Uterus (tissue), 4 donors: Measurements from ENCODE around the gene CRY2. TPM values are rescaled to one million over a fixed set of nuclear protein-coding genes. Genes with fewer than 3 reads are reported as not detected.
A peak's percentile ranks its signal among the peaks of the same experiment; 100 is the strongest.

Experiments used
- DNase-seq, 2 donors: peaks; one replicate each; pipeline ENCODE4 v3.0.0-alpha.2; 2019 to 2020
- H3K27ac ChIP-seq, 2 donors: fragments of 200-600 bp; sonication (generic); 1 replicate in 1 of 2; 2 replicates in 1 of 2; pipeline ENCODE4 v1.5.1; 2016 to 2018
- H3K27me3 ChIP-seq, 2 donors: fragments of 200-600 bp; sonication (generic); one replicate each; pipeline ENCODE4 v1.5.1; 2018 to 2019; ENCODE audit warnings: control low read depth in 1 of 2
- H3K36me3 ChIP-seq, 2 donors: fragments of 200-600 bp; sonication (generic); one replicate each; pipeline ENCODE4 v1.5.1; 2019; ENCODE audit warnings: control low read depth in 1 of 2
- H3K4me1 ChIP-seq, 2 donors: fragments of 200-600 bp; sonication (generic); one replicate each; pipeline ENCODE4 v1.5.1; 2018 to 2019; ENCODE audit warnings: control low read depth in 1 of 2
- H3K4me3 ChIP-seq, 2 donors: fragments of 200-600 bp; sonication (generic); 1 replicate in 1 of 2; 2 replicates in 1 of 2; pipeline ENCODE4 v1.5.1; 2018 to 2019; ENCODE audit warnings: mild to moderate bottlenecking in 1 of 2
- H3K9me3 ChIP-seq, 2 donors: fragments of 200-600 bp; sonication (generic); one replicate each; pipeline ENCODE4 v1.5.1; 2019; ENCODE audit warnings: control low read depth in 1 of 2
- POLR2A ChIP-seq, 2 donors: fragments of 450-650 bp; IDR thresholded peaks; one replicate each; pipeline ENCODE4 v1.6.1; 2016; ENCODE audit warnings: antibody characterized with exemption in 2 of 2, mild to moderate bottlenecking in 1 of 2, moderate library complexity in 1 of 2
- intact Hi-C: fragments of 100-400 bp; cut with DNase I; formaldehyde crosslinking; loops from one replicate; pipeline ENCODE4 v1.15.1; 2023; ENCODE audit warnings: low total_unique reads
- total RNA-seq, 4 donors: library from RNA; depleted of rRNA in 3 of 4; stranded (reverse); fragments of >200 nt in 3 of 4; gene quantifications; one replicate each; pipeline versions ENCODE4 v1.1.0 to v1.2.4, GENCODE V29; 2014 to 2023
- TF ChIP-seq, protein P1 (sequence below), 4 experiments: fragments of 200-600 bp in 2 of 4; fragments of 450-650 bp in 2 of 4; sonication (generic) in 2 of 4; IDR thresholded peaks; one replicate each; pipeline ENCODE4 v1.5.1; 2016 to 2019; ENCODE audit warnings: antibody characterized with exemption in 4 of 4, mild to moderate bottlenecking in 2 of 4, moderate library complexity in 1 of 4
- donor health status: DM: yes; HTN: yes; CAD: no.

CRY2 gene
- total RNA-seq, 4 donors from 2014 or later: 22.1 to 91.8 (median 61.0) TPM

GRCh38 chr11:45894555-45895247 is 47.4 kb downstream of the CRY2 start:
- H3K36me3 ChIP-seq: no peaks in the 10 kb centered on the region
- intact Hi-C loops: no loop called here
- TF ChIP-seq, protein P1, sequence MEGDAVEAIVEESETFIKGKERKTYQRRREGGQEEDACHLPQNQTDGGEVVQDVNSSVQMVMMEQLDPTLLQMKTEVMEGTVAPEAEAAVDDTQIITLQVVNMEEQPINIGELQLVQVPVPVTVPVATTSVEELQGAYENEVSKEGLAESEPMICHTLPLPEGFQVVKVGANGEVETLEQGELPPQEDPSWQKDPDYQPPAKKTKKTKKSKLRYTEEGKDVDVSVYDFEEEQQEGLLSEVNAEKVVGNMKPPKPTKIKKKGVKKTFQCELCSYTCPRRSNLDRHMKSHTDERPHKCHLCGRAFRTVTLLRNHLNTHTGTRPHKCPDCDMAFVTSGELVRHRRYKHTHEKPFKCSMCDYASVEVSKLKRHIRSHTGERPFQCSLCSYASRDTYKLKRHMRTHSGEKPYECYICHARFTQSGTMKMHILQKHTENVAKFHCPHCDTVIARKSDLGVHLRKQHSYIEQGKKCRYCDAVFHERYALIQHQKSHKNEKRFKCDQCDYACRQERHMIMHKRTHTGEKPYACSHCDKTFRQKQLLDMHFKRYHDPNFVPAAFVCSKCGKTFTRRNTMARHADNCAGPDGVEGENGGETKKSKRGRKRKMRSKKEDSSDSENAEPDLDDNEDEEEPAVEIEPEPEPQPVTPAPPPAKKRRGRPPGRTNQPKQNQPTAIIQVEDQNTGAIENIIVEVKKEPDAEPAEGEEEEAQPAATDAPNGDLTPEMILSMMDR (IDR thresholded peaks at IDR 0.05): no peak
- no peak for TF ChIP-seq POLR2A (IDR thresholded peaks at IDR 0.05)
- no peak overlapping the region for H3K4me3 ChIP-seq
- no peak for DNase-seq
- no peaks in the 10 kb centered on the region for H3K4me1 ChIP-seq
- H3K9me3 ChIP-seq: no peaks in the 10 kb centered on the region
- H3K27ac ChIP-seq: no peak overlapping the region
- no peaks in the 10 kb centered on the region for H3K27me3 ChIP-seq

DNA sequence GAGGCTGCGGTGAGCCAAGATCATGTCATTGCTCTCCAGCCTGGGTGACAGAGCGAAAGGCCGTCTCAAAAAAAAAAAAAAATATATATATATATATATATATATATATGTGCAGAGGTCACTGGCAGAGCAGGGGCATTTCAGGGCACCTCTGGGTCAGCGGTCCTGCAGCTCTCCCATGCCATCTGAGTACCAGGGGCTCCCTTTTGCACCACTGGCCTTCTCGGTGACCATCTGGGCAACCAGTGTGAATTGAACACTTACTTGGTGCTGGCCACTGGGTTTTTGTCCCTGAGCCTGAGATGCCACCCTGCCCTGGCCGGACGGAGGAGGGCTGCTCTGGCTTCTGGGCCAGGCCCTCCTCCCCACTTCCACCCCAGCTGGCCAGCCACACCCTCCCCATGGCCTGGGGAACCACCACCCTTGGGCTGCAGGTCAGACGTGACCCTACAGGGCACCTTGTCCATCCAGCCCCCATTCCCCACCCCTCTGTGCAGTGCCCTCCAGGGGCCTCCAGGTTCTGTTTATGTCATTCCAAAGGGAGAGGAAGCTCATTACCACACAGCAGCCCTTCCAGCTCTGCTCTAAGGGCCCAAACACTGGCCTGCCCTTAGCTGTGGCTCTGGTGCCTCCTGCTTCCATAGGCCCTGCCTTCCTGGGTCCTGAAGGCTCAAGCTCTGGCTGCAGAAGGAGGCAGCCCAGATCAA is 48.4 kb downstream of the CRY2 start:
- no peaks in the 10 kb centered on the region for H3K9me3 ChIP-seq
- no peak overlapping the region for H3K4me3 ChIP-seq
- TF ChIP-seq, protein P1 (IDR thresholded peaks at IDR 0.05): no peak
- TF ChIP-seq POLR2A (IDR thresholded peaks at IDR 0.05): no peak
- no peaks in the 10 kb centered on the region for H3K4me1 ChIP-seq
- H3K27ac ChIP-seq: no peak overlapping the region
- intact Hi-C loops: no loop called here
- no peaks in the 10 kb centered on the region for H3K27me3 ChIP-seq
- no peaks in the 10 kb centered on the region for H3K36me3 ChIP-seq
- DNase-seq: no peak

GRCh38 chr11:45896422-45896984 is 49.2 kb downstream of the CRY2 start:
- Histone ChIP-seq H3K27ac (no peak overlapping the region), H3K4me1 (peaks cover 0 to 5% of the 10 kb centered on the region in 2 donors), H3K4me3 (no peak overlapping the region), H3K36me3 (no peaks in the 10 kb centered on the region), H3K9me3 (no peaks in the 10 kb centered on the region), H3K27me3 (no peaks in the 10 kb centered on the region)
- intact Hi-C loops: no loop called here
- no peak for DNase-seq
- TF ChIP-seq, protein P1 (IDR thresholded peaks at IDR 0.05): no peak

- TF ChIP-seq, protein P1 (IDR thresholded peaks at IDR 0.05): no peak
- no peak for TF ChIP-seq POLR2A (IDR thresholded peaks at IDR 0.05)
- no peaks in the 10 kb centered on the region for H3K27me3 ChIP-seq
- H3K27ac ChIP-seq: no peak overlapping the region
- peaks cover 0 to 6% of the 10 kb centered on the region in 2 donors for H3K4me1 ChIP-seq
- intact Hi-C loops: no loop called here
- H3K9me3 ChIP-seq: no peaks in the 10 kb centered on the region
- DNase-seq: no peak
- no peak overlapping the region for H3K4me3 ChIP-seq
- H3K36me3 ChIP-seq: no peaks in the 10 kb centered on the region
These were observed 50.3 kb downstream of the CRY2 start for GRCh38 chr11:45897556-45897955.

- TF ChIP-seq, protein P1 (IDR thresholded peaks at IDR 0.05): no peak
- TF ChIP-seq POLR2A (IDR thresholded peaks at IDR 0.05): no peak
- intact Hi-C loops: no loop called here
- H3K36me3 ChIP-seq: no peaks in the 10 kb centered on the region
- H3K9me3 ChIP-seq: no peaks in the 10 kb centered on the region
- H3K4me1 ChIP-seq: peaks cover 0 to 6% of the 10 kb centered on the region in 2 donors
- peak overlapping the region; percentile 63 to 86 for H3K27ac ChIP-seq
- DNase-seq: no peak
- H3K4me3 ChIP-seq: peak overlapping the region in 1 of 2 donors; percentile 50
- no peaks in the 10 kb centered on the region for H3K27me3 ChIP-seq
These were observed 51.8 kb downstream of the CRY2 start for GRCh38 chr11:45899086-45899447.
